Epithelial cell of proximal tubule (primary cell): ENCODE results near the gene SEPSECS. TPM values are rescaled to one million over a fixed set of nuclear protein-coding genes. Genes with fewer than 3 reads are reported as not detected.

Experiments
- DNase-seq: peaks from one replicate; pipeline ENCODE4 v3.0.0-alpha.2; 2011; ENCODE audit warnings: low read depth
- H3K4me3 ChIP-seq: 2 replicates; pipeline ENCODE4 v1.5.1; 2011; ENCODE audit warnings: low read depth, mild to moderate bottlenecking, low read length
- CTCF ChIP-seq: conservative IDR thresholded peaks from 2 replicates; pipeline ENCODE4 v1.5.1; 2012; ENCODE audit warnings: low read depth, mild to moderate bottlenecking, low read length
- total RNA-seq: library from RNA; depleted of rRNA; stranded (reverse); fragments of >200 nt; gene quantifications from 2 replicates; pipeline ENCODE4 v1.2.3, GENCODE V29; 2015

Gene SEPSECS
- total RNA-seq, 1 donor from 2014 or later = 4.3 TPM

GRCh38 chr4:25128671-25129070 is 31.6 kb downstream of the SEPSECS start:
- H3K4me3 ChIP-seq = no peak overlapping the region
- TF ChIP-seq CTCF = no peak
- peak; percentile 25 for DNase-seq

- H3K4me3 ChIP-seq = no peak overlapping the region
- TF ChIP-seq CTCF = no peak
- no peak for DNase-seq
Measured at GRCh38 chr4:25123236-25123635, 37.0 kb downstream of the SEPSECS start.

- no peak for DNase-seq
- no peak for TF ChIP-seq CTCF
- no peak overlapping the region for H3K4me3 ChIP-seq
Measured at GRCh38 chr4:25120146-25120940, 39.9 kb downstream of the SEPSECS start.

- no peak for DNase-seq
- TF ChIP-seq CTCF = no peak
Measured at GRCh38 chr4:25117716-25118472, 42.4 kb downstream of the SEPSECS start.

GRCh38 chr4:25117274-25117673 is 43.0 kb downstream of the SEPSECS start:
- TF ChIP-seq CTCF = no peak

More at GRCh38 chr4:25117716-25118472, 42.4 kb downstream of the SEPSECS start:
- no peak overlapping the region for H3K4me3 ChIP-seq

GRCh38 chr4:25113915-25114904 is 46.0 kb downstream of the SEPSECS start:
- TF ChIP-seq CTCF = no peak
- H3K4me3 ChIP-seq = no peak overlapping the region
- no peak for DNase-seq

More at GRCh38 chr4:25117274-25117673, 43.0 kb downstream of the SEPSECS start:
- no peak overlapping the region for H3K4me3 ChIP-seq
- DNase-seq = no peak
